Endothelial cell (in vitro differentiated cells): ENCODE results near the gene AGL. TPM values are rescaled to one million over a fixed set of nuclear protein-coding genes. Genes with fewer than 3 reads are reported as not detected.
"Not testable (repeated sequence)": the region's sequence is repeated elsewhere in the genome, so short reads cannot be mapped to it uniquely, and the experiment has no call there.

ENCODE experiments used
- DNase-seq: peaks from one replicate; pipeline ENCODE4 v3.0.0; 2021; ENCODE audit warnings: low spot score
- H3K27ac Mint-ChIP-seq: one replicate; pipeline ENCODE4 v1.8.0; 2021; ENCODE audit warnings: mixed read lengths, inconsistent platforms; ENCODE audit not compliant: unreplicated experiment
- H3K27me3 Mint-ChIP-seq: one replicate; pipeline ENCODE4 v1.8.0; 2021; ENCODE audit warnings: mild to moderate bottlenecking, moderate library complexity, mixed read lengths, inconsistent platforms; ENCODE audit not compliant: unreplicated experiment
- H3K36me3 Mint-ChIP-seq: one replicate; pipeline ENCODE4 v1.8.0; 2021; ENCODE audit warnings: mild to moderate bottlenecking, low read depth, mixed read lengths, inconsistent platforms; ENCODE audit not compliant: unreplicated experiment
- H3K4me1 Mint-ChIP-seq: one replicate; pipeline ENCODE4 v1.8.0; 2021; ENCODE audit warnings: mild to moderate bottlenecking, mixed read lengths, inconsistent platforms; ENCODE audit not compliant: unreplicated experiment
- H3K4me3 Mint-ChIP-seq: one replicate; pipeline ENCODE4 v1.8.0; 2021; ENCODE audit warnings: mild to moderate bottlenecking, mixed read lengths, inconsistent platforms; ENCODE audit not compliant: unreplicated experiment
- H3K9me3 Mint-ChIP-seq: one replicate; pipeline ENCODE4 v1.8.0; 2021; ENCODE audit warnings: mixed read lengths, inconsistent platforms; ENCODE audit not compliant: unreplicated experiment
- total RNA-seq: library from RNA; stranded (reverse); fragmentation: NEBNext Ultra II Directional; extraction: Animal tissue kit (Norgen Biotek cat#: 25700); gene quantifications from one replicate; pipeline ENCODE4 v1.2.1, GENCODE V29; 2021; ENCODE audit not compliant: unreplicated experiment
- TF ChIP-seq, protein P1 (sequence below): fragments of 200-600 bp; sonication (generic); IDR thresholded peaks from one replicate; pipeline ENCODE4 v1.5.0; 2021; ENCODE audit warnings: antibody characterized with exemption; ENCODE audit not compliant: unreplicated experiment

Gene AGL
- total RNA-seq, 1 donor from 2014 or later = 26.7 TPM

DNA sequence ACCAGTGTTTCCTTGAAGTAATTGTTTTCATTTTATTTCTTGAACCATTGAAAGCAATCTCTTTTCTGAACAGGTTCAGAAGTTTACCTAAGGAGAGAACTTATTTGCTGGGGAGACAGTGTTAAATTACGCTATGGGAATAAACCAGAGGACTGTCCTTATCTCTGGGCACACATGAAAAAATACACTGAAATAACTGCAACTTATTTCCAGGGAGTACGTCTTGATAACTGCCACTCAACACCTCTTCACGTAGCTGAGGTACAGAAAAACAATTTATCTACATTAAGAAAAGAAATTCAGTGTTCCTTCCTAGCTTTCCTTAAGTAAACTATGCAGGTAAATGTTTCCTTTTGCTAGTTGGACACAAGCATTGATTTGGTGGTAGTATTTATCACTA lies 27.4 kb downstream of the AGL start:
- Mint-ChIP-seq H3K36me3 (no peaks in the 10 kb centered on the region), H3K4me1 (no peaks in the 10 kb centered on the region), H3K9me3 (no peaks in the 10 kb centered on the region), H3K27ac (no peak overlapping the region), H3K4me3 (no peak overlapping the region), H3K27me3 (no peaks in the 10 kb centered on the region)
- TF ChIP-seq, protein P1, sequence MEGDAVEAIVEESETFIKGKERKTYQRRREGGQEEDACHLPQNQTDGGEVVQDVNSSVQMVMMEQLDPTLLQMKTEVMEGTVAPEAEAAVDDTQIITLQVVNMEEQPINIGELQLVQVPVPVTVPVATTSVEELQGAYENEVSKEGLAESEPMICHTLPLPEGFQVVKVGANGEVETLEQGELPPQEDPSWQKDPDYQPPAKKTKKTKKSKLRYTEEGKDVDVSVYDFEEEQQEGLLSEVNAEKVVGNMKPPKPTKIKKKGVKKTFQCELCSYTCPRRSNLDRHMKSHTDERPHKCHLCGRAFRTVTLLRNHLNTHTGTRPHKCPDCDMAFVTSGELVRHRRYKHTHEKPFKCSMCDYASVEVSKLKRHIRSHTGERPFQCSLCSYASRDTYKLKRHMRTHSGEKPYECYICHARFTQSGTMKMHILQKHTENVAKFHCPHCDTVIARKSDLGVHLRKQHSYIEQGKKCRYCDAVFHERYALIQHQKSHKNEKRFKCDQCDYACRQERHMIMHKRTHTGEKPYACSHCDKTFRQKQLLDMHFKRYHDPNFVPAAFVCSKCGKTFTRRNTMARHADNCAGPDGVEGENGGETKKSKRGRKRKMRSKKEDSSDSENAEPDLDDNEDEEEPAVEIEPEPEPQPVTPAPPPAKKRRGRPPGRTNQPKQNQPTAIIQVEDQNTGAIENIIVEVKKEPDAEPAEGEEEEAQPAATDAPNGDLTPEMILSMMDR = no peak
- no peak for DNase-seq

DNA sequence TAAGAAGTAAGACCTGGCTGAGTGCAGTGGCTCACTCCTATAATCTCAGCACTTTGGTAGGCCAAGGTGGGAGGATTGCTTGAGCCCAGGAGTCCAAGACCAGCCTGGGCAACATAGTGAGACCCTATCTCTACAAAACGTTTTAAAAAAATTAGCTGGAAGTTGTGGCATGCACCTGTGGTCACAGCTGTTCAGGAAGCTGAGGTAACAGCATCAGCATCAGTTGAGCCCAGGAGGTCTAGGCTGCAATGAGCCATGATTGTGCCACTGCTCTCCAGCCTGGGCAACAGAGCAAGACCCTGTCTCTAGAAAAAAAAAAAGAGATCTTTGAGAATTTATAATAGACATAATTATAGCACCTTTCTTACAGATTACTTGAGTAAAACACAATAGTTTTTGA lies 36.0 kb downstream of the AGL start:
- no peak overlapping the region for H3K4me3 Mint-ChIP-seq
- TF ChIP-seq, protein P1 = no peak
- no peaks in the 10 kb centered on the region for H3K27me3 Mint-ChIP-seq
- H3K27ac Mint-ChIP-seq = no peak overlapping the region
- no peaks in the 10 kb centered on the region for H3K9me3 Mint-ChIP-seq
- peaks cover 15% of the 10 kb centered on the region for H3K36me3 Mint-ChIP-seq
- DNase-seq = no peak
- no peaks in the 10 kb centered on the region for H3K4me1 Mint-ChIP-seq

DNA sequence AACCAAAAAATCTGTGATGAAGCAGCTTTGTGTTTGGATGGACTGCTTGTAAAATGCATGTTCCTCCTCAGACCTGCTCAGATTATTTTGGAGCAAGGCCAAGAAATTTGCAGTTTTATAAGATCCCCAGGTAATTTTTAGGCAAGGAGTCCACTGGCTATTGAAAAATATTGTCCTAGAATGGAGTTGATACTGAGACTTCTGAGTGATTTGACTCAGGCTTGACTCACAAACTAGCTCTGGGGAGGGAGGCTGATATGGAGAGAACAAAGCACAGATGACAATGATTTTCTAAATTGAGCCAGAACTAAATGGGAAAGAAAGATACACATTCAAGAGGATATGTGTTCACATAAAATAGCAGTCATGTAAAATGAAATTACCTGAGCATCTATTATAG lies 36.7 kb downstream of the AGL start:
- H3K36me3 Mint-ChIP-seq = peaks cover 15% of the 10 kb centered on the region
- TF ChIP-seq, protein P1 = no peak
- H3K4me1 Mint-ChIP-seq = no peaks in the 10 kb centered on the region
- DNase-seq = no peak
- H3K27ac Mint-ChIP-seq = no peak overlapping the region
- H3K27me3 Mint-ChIP-seq = no peaks in the 10 kb centered on the region
- H3K4me3 Mint-ChIP-seq = no peak overlapping the region
- H3K9me3 Mint-ChIP-seq = no peaks in the 10 kb centered on the region

DNA sequence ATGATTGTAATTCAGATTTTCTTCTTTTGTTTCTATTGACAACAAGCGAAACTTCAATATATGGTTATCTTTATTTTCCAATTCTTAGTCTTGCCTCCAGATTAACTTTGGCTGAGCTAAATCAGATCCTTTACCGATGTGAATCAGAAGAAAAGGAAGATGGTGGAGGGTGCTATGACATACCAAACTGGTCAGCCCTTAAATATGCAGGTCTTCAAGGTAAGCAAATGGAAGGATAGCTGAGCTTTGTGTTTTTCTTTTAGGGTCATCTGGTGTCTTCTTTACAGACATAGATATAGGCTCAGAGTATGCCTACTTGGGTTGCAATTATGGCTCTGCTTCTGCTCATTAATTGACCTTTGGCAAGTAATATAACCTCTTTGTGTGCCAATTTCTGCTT lies 37.7 kb downstream of the AGL start:
- Mint-ChIP-seq H3K9me3 (no peaks in the 10 kb centered on the region), H3K36me3 (peaks cover 15% of the 10 kb centered on the region), H3K27ac (no peak overlapping the region), H3K27me3 (no peaks in the 10 kb centered on the region), H3K4me1 (no peaks in the 10 kb centered on the region), H3K4me3 (no peak overlapping the region)
- DNase-seq = no peak
- TF ChIP-seq, protein P1 = no peak

DNA sequence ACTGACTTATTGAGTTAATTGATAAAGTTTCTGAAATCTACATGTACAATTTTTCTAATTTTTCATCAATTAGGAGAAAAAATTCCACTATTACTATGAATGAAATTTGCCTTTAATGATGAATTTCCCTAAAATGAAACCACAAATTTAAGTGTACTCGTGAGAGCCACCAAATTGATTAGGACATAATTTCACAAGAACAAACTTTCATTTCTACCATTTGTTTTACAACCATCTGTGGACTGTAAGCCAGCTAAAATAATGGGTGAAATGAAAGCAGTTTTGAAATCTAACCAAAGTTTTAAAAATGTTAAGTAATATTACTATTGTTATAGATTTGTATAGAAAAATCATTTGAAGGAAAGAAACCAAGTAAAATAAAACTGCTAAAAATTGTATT lies 41.8 kb downstream of the AGL start:
- TF ChIP-seq, protein P1 = no peak

DNA sequence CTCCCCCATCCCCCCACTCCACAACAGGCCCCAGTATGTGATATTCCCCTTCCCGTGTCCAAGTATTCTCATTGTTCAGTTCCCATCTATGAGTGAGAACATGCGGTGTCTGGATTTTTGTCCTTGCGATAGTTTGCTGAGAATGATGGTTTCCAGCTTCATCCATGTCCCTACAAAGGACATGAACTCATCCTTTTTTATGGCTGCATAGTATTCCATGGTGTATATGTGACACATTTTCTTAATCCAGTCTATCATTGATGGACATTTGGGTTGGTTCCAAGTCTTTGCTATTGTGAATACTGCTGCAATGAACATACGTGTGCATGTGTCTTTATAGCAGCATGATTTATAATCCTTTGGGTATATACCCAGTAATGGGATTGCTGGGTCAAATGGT lies 53.1 kb downstream of the AGL start:
- not testable (repeated sequence) for H3K4me1 Mint-ChIP-seq, H3K4me3 Mint-ChIP-seq, DNase-seq, H3K9me3 Mint-ChIP-seq, H3K27ac Mint-ChIP-seq, H3K27me3 Mint-ChIP-seq
- H3K36me3 Mint-ChIP-seq = peaks cover 26% of the 10 kb centered on the region

More for the DNA sequence above, 41.8 kb downstream of the AGL start:
- no peak for DNase-seq
- no peaks in the 10 kb centered on the region for H3K9me3 Mint-ChIP-seq
- no peak overlapping the region for H3K4me3 Mint-ChIP-seq
- H3K36me3 Mint-ChIP-seq = peaks cover 6% of the 10 kb centered on the region
- H3K4me1 Mint-ChIP-seq = no peaks in the 10 kb centered on the region
- no peaks in the 10 kb centered on the region for H3K27me3 Mint-ChIP-seq
- no peak overlapping the region for H3K27ac Mint-ChIP-seq
